HG03135 (cell line): ENCODE data around the gene YIPF6.
"Not testable (repeated sequence)": the region's sequence is repeated elsewhere in the genome, so short reads cannot be mapped to it uniquely, and the experiment has no call there.

Experiments used
- ATAC-seq: cut with Tn5 transposase; IDR thresholded peaks from one replicate; pipeline ENCODE4 v1.9.1; 2021; ENCODE audit warnings: mild to moderate bottlenecking, moderate library complexity; ENCODE audit not compliant: unreplicated experiment

YIPF6 gene

GRCh38 chrX:68503836-68504636 is 5.2 kb downstream of the YIPF6 start:
- ATAC-seq = no peak

DNA sequence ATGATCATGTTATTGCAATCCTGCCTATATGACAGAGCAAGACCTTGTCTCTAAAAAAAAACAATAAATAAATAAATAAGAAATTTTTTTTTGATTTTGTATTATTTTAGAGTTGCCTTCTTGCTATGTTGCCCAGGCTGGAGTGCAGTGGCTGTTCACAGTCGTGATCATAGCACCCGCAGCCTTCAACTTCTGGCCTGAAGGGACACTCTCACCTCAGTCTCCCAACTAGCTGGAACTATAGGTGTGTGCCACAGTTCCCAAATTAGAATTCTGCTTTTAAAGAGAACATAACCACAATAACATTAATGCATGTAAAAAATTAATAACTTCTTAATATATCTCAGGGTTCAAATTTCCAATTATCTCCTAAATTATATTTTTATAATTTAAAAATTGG is 7.8 kb downstream of the YIPF6 start:
- no peak for ATAC-seq

- ATAC-seq = no peak
Measured at GRCh38 chrX:68508799-68509198, 9.9 kb downstream of the YIPF6 start.

DNA sequence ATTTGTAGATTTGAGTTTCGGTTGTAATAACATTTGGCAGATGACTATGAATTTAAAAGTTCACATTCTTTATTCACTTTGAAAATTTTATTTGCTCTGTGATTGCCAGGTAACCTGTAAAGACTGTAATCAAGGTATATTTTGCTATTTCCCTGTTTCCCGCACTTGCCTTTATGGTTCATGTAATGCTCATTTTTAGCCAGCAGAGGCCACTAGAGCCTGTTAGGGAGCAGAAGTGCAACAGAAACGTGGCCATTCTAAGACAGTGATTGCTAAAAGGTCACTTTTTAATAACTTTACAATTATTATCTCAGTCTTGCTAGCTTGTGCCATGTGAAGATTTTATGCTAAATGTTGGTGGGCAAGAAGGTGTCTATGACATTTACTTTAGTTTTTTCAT is 12.4 kb downstream of the YIPF6 start:
- ATAC-seq = peak; percentile 71

GRCh38 chrX:68524680-68525079 is 25.8 kb downstream of the YIPF6 start:
- not testable (repeated sequence) for ATAC-seq

- no peak for ATAC-seq
Measured at GRCh38 chrX:68532831-68533533, 34.1 kb downstream of the YIPF6 start.

- no peak for ATAC-seq
Measured at GRCh38 chrX:68533656-68534055, 34.8 kb downstream of the YIPF6 start.

GRCh38 chrX:68534691-68535090 is 35.8 kb downstream of the YIPF6 start:
- ATAC-seq = no peak

DNA sequence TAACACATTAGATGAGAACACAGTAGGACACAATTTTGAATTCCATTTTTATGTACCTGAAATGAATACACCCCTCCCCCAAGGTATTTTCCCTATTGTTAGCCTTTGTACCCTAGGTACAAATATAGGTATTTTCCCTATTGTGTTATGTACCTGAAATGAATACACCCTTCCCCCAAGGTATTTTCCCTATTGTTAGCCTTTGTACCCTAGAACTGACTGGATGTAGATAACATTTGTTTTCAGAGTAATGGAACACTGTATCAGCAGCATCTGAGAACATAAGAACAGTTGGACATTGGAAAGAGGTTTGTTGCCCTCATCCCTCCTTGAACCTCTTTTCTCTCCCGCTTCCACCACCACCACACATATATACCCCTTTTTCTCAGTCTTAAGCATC is 37.6 kb downstream of the YIPF6 start:
- ATAC-seq = no peak

DNA sequence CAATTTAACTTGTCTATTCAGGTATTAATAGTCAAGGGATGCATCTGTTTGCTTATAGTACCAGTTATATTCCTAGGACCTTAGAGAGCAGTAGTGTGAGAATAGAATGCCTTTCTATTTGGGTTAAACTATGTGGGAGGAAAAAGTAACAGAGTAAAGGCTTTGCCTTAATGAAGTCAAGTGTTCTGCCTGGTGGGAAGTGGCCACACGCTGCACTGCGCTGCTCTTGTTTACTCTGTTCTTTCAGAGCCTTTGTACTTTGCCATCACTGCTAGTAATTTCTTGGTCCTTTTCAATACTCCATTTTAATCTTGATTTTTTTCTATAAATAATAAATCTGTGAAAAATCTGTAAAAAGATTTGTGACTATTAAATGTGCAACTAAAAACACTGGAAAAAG is 38.0 kb downstream of the YIPF6 start:
- ATAC-seq = no peak

GRCh38 chrX:68550193-68550592 is 51.3 kb downstream of the YIPF6 start:
- ATAC-seq = no peak

GRCh38 chrX:68556036-68556435 is 57.2 kb downstream of the YIPF6 start:
- ATAC-seq = no peak

- not testable (repeated sequence) for ATAC-seq
Measured at GRCh38 chrX:68557126-68557525, 58.3 kb downstream of the YIPF6 start.

DNA sequence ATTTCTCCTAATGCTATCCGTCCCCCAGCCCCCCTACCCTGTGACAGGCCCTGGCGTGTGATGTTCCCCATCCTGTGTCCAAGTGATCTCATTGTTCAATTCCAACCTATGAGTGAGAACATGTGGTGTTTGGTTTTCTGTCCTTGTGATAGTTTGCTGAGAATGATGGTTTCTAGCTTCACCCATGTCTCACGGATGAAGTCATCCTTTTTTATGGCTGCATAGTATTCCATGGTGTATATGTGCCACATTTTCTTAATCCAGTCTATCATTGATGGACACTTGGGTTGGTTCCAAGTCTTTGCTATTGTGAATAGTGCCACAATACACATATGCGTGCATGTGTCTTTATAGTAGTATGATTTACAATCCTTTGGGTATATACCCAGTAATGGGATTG is 61.1 kb downstream of the YIPF6 start:
- not testable (repeated sequence) for ATAC-seq

- ATAC-seq = no peak
Measured at GRCh38 chrX:68568136-68568535, 69.3 kb downstream of the YIPF6 start.

- ATAC-seq = no peak
Measured at GRCh38 chrX:68570598-68570997, 71.7 kb downstream of the YIPF6 start.

DNA sequence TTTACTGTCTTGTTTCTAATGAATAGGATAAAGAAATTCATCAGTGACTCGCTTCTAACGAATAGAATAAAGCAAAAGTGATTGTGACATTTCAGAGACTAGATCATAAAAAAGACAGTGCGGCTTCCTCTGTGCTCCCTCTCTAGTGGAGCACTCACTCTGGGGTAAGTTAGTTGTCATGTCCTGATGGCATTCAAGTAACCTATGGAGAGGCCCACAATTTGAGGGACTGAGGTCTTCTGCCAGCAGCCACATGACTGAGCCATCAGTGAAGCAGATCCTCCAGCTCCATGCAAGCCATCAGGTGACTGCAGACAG is 72.4 kb downstream of the YIPF6 start:
- no peak for ATAC-seq

- ATAC-seq = peak; percentile 91
Measured at GRCh38 chrX:68571610-68572311, 72.9 kb downstream of the YIPF6 start.

DNA sequence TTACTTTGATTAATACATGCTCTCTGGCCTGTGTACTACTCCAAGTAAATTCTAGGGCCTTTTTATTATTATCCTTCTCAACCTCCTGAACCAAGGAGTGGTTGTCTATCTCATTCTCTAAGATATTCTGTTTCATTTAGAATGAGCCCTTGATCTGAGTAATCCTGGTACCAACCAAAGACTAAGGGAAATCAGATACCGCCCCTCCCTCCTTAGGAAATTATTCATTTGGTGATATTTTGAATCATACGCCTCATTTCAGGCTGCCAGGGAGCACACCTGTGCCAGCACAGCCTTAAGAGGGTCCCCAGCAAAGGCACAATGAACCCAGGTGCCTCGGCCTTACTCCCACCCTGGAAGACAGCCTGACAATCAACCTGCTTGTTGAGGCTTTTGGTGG is 75.4 kb downstream of the YIPF6 start:
- ATAC-seq = no peak

GRCh38 chrX:68579810-68580209 is 81.0 kb downstream of the YIPF6 start:
- no peak for ATAC-seq

GRCh38 chrX:68584221-68584620 is 85.4 kb downstream of the YIPF6 start:
- ATAC-seq = no peak
